ENCODE measurements around the gene BLCAP. TPM values are rescaled to one million over a fixed set of nuclear protein-coding genes. Genes with fewer than 3 reads are reported as not detected.

The BLCAP gene
- total RNA-seq, 3 donors from 2014 or later = 62.9 to 81.8 (median 63.2) TPM

DNA sequence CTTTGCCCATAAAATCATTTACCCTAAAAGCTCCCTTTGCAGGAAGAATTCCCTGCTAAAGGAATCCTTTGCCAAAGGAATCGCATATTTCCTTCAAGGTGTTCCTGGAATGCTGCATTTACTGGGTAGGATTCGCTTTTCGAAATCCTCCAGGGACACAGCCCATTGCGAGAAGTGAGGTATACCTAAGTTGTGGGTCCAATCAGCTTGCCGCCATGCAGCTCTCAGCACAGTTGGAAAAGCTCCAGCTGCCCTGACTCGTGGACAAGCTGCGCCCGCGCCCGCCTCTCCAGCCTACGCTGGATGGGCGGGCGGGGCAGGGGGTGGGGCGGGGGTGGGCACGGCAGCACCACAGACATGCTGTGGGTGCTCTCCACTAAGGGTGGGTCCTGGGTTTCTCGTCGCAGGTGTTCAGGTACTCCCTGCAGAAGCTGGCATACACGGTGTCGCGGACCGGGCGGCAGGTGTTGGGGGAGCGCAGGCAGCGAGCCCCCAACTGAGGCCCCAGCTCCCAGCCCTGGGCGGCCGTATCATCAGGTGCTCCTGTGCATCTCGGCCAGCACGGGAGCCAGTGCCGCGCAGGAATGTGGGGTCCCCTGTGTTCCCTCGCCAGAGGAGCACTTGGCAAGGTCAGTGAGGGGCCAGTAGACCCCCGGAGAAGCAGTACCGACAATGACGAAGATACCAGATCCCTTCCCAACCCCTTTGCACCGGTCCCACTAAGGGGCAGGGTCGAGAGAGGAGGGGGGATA, 5.2 kb downstream of the BLCAP start:
- intact Hi-C loops (cut with DNase I; ENCODE audit: low total_unique reads) = no loop called here

GRCh38 chr20:37521061-37521771, 6.5 kb downstream of the BLCAP start, which contains the start of gene NNAT:
TSS of gene NNAT (plus strand) at chr20:37521250. CDS start at chr20:37521332, 82 bp downstream.
- intact Hi-C loops (cut with DNase I; ENCODE audit: low total_unique reads) = no loop called here
- no peaks in the 10 kb centered on the region for H3K9me3 ChIP-seq
- H3K27me3 ChIP-seq = no peaks in the 10 kb centered on the region
- no peak for DNase-seq (ENCODE audit: low spot score in 2 of 2)
- TF ChIP-seq CTCF (IDR thresholded peaks at IDR 0.05) (no peak), POLR2AphosphoS5 (IDR thresholded peaks at IDR 0.05) (no peak), POLR2A (IDR thresholded peaks at IDR 0.05) (no peak)
- H3K4me1 ChIP-seq = peaks cover 9 to 12% of the 10 kb centered on the region in 2 donors
- H3K4me3 ChIP-seq = peak within 1 kb of the TSS; percentile 14 to 28 (median 21)
- H3K27ac ChIP-seq = peak within 1 kb of the TSS in 1 of 2 donors; percentile 1
- H3K36me3 ChIP-seq = peaks cover 3% of the 10 kb centered on the region

More for the DNA sequence above, 5.2 kb downstream of the BLCAP start:
- peak in 1 of 2 donors; percentile 62 for DNase-seq (ENCODE audit: low spot score in 2 of 2)
- Histone ChIP-seq H3K4me1 (peaks cover 9 to 12% of the 10 kb centered on the region in 2 donors), H3K36me3 (peaks cover 2% of the 10 kb centered on the region), H3K27ac (peak overlapping the region; percentile 25 to 66), H3K27me3 (no peaks in the 10 kb centered on the region), H3K9me3 (no peaks in the 10 kb centered on the region), H3K4me3 (peak overlapping the region in 2 of 3 donors; percentile 23 to 48)
- TF ChIP-seq POLR2A (IDR thresholded peaks at IDR 0.05) (no peak), POLR2AphosphoS5 (IDR thresholded peaks at IDR 0.05) (no peak), CTCF (IDR thresholded peaks at IDR 0.05) (no peak)

- Histone ChIP-seq H3K36me3 (peaks cover 3% of the 10 kb centered on the region), H3K4me1 (peaks cover 7 to 12% of the 10 kb centered on the region in 2 donors), H3K9me3 (no peaks in the 10 kb centered on the region), H3K4me3 (peak overlapping the region in 1 of 3 donors; percentile 21), H3K27me3 (no peaks in the 10 kb centered on the region), H3K27ac (peak overlapping the region in 1 of 2 donors; percentile 1)
- intact Hi-C loops (cut with DNase I; ENCODE audit: low total_unique reads) = no loop called here
- TF ChIP-seq CTCF (IDR thresholded peaks at IDR 0.05) = no peak
- TF ChIP-seq POLR2A (IDR thresholded peaks at IDR 0.05) = no peak
- TF ChIP-seq POLR2AphosphoS5 (IDR thresholded peaks at IDR 0.05) = no peak
- DNase-seq (ENCODE audit: low spot score in 2 of 2) = no peak
These were observed 7.2 kb downstream of the BLCAP start for GRCh38 chr20:37520419-37520955.

DNA sequence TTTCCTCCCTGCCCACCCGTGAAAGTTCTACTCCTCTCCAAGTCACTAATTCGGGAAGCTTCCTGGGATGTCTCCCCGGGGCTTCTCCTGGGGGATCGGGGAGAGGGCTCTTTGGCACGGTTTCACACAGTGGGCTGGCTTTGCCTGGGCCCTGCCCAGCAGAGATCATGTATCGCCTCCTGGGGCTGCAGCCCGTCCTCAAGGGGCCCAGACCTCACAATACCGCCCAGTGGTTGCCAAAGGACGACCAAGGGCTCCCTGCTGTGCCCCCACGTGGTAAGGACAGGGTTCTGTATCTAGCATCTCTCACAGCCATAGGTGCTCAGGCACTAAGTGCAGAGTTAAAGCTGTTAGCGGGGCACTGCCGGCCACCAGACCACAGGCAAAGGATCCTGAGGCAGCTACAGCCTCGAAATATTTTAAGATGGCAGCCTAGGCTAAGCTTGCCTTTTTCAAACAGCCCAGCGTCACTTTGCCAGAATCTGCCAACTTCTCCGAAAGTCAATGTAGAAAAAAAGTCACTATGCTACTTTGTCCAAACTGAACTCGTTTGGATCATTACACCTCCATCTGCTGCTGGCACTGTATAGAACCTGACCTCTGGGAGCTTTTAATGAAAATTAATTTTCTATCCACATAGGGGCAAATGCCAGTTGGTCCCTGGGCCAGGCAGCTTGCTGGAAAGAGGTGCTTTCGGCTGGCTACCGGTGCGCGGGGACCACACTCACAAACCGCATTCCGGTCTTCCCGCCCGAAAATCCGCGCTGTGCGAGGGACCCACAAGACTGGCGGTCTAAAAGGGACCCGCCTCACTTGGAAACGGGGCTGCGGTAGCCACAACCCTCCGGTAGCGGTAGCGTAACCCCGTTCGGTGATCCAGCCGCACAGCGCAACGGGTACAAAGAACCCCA, 7.9 kb downstream of the BLCAP start:
- H3K27me3 ChIP-seq = no peaks in the 10 kb centered on the region
- peaks cover 3% of the 10 kb centered on the region for H3K36me3 ChIP-seq
- H3K4me1 ChIP-seq = peaks cover under 1 to 12% of the 10 kb centered on the region in 2 donors
- intact Hi-C loops (cut with DNase I; ENCODE audit: low total_unique reads) = loop anchor here (10.0 kb wide), 1 partner anchor 115 kb away; no protein-coding TSS in a partner anchor
- no peak for DNase-seq (ENCODE audit: low spot score in 2 of 2)
- H3K9me3 ChIP-seq = no peaks in the 10 kb centered on the region
- peak overlapping the region; percentile 42 to 77 for H3K27ac ChIP-seq
- peak overlapping the region in 1 of 3 donors; percentile 40 for H3K4me3 ChIP-seq
- TF ChIP-seq POLR2AphosphoS5 (IDR thresholded peaks at IDR 0.05) (no peak), POLR2A (IDR thresholded peaks at IDR 0.05) (no peak), CTCF (IDR thresholded peaks at IDR 0.05) (no peak)

All from breast epithelium (tissue), 4 donors.